ENCODE data around the gene PARD6A. TPM values are rescaled to one million over a fixed set of nuclear protein-coding genes. Genes with fewer than 3 reads are reported as not detected.

Gene PARD6A
- total and polyA plus RNA-seq, 2 donors (not counting 1 experiment from before 2014, with no cell fraction given) = 0.36 to 4.8 TPM

DNA sequence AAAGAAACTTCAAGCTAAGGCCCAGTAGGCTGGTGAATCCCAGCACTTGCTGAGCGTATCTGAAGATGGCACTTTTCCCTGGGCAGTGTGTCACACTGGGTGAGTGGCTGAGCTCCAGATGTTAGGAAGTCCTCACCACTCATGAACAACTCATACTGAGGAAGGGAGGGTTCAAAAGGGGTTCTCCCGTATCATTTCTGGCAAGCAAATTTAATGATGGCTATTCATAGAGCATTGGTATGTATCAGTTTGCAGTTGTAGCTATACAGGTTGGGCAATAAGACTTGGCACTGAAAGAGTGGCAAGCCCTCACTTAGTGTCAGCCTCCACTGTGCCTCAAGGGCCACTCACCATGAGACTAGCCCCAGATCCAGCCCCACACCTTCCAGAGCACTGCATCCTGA lies 47.6 kb downstream of the PARD6A start:
- Histone ChIP-seq H3K4me1 (ENCODE audit: control insufficient read depth, extremely low read depth, insufficient read depth, low read length) (no peaks in the 10 kb centered on the region), H3K4me2 (ENCODE audit: extremely low read depth, insufficient read depth, low read length) (no peak overlapping the region), H3K4me3 (replicated peaks in 1 of 4; ENCODE audit: control extremely low read depth in 1 of 4, insufficient read depth in 1 of 4, low read depth in 3 of 4, low read length in 4 of 4) (no peak overlapping the region), H3K36me3 (ENCODE audit: control insufficient read depth, insufficient read depth, low read length) (no peaks in the 10 kb centered on the region), H2AFZ (ENCODE audit: low read length) (no peak overlapping the region), H3K27me3 (ENCODE audit: control insufficient read depth, insufficient read depth, low read length) (no peaks in the 10 kb centered on the region), H4K20me1 (ENCODE audit: control insufficient read depth, extremely low read depth, insufficient read depth, low read length) (no peaks in the 10 kb centered on the region), H3K9me3 (ENCODE audit: control insufficient read depth, insufficient read depth, low read depth, low read length) (no peaks in the 10 kb centered on the region), H3K9ac (ENCODE audit: insufficient read depth, low read length) (no peak overlapping the region), H3K27ac (ENCODE audit: insufficient read depth, low read length) (no peak overlapping the region), H3K79me2 (ENCODE audit: control insufficient read depth, insufficient read depth, low read length) (no peaks in the 10 kb centered on the region)
- TF ChIP-seq, protein P1, sequence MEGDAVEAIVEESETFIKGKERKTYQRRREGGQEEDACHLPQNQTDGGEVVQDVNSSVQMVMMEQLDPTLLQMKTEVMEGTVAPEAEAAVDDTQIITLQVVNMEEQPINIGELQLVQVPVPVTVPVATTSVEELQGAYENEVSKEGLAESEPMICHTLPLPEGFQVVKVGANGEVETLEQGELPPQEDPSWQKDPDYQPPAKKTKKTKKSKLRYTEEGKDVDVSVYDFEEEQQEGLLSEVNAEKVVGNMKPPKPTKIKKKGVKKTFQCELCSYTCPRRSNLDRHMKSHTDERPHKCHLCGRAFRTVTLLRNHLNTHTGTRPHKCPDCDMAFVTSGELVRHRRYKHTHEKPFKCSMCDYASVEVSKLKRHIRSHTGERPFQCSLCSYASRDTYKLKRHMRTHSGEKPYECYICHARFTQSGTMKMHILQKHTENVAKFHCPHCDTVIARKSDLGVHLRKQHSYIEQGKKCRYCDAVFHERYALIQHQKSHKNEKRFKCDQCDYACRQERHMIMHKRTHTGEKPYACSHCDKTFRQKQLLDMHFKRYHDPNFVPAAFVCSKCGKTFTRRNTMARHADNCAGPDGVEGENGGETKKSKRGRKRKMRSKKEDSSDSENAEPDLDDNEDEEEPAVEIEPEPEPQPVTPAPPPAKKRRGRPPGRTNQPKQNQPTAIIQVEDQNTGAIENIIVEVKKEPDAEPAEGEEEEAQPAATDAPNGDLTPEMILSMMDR (conservative IDR thresholded peaks at IDR 0.05 in 1 of 2, IDR thresholded peaks at IDR 0.05 in 1 of 2; ENCODE audit: low read depth in 1 of 2, low read length in 2 of 2) = no peak
- no peak for TF ChIP-seq EZH2 (IDR thresholded peaks at IDR 0.05; ENCODE audit: low read length, missing control alignments)
- DNase-seq (ENCODE audit: low read depth in 2 of 2) = peak; percentile 4 to 5

DNA sequence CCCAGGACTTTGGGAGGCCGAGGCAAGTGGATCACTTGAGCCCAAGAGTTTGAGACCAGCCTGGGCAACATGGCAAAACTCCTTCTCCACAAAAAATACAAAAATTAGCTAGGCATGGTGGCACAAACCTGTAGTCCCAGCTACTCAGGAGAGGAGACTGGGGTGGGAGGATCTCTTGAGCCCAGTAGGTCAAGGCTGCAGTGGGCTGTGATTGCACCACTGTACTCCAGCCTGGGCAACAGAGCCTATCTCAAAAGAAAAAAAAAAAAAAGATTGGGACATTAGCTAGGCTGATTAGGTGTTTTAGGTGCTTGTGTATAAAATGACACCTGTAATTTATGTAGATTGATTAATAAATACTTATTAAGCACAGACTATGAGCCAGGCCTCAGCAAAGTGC lies 48.3 kb downstream of the PARD6A start:
- H3K36me3 ChIP-seq (ENCODE audit: control insufficient read depth, insufficient read depth, low read length) = no peaks in the 10 kb centered on the region
- no peaks in the 10 kb centered on the region for H3K27me3 ChIP-seq (ENCODE audit: control insufficient read depth, insufficient read depth, low read length)
- H3K4me3 ChIP-seq (replicated peaks in 1 of 4; ENCODE audit: control extremely low read depth in 1 of 4, insufficient read depth in 1 of 4, low read depth in 3 of 4, low read length in 4 of 4) = no peak overlapping the region
- H3K79me2 ChIP-seq (ENCODE audit: control insufficient read depth, insufficient read depth, low read length) = peaks cover 3% of the 10 kb centered on the region
- TF ChIP-seq EZH2 (IDR thresholded peaks at IDR 0.05; ENCODE audit: low read length, missing control alignments) = no peak
- TF ChIP-seq, protein P1 (conservative IDR thresholded peaks at IDR 0.05 in 1 of 2, IDR thresholded peaks at IDR 0.05 in 1 of 2; ENCODE audit: low read depth in 1 of 2, low read length in 2 of 2) = no peak
- H4K20me1 ChIP-seq (ENCODE audit: control insufficient read depth, extremely low read depth, insufficient read depth, low read length) = no peaks in the 10 kb centered on the region
- DNase-seq (ENCODE audit: low read depth in 2 of 2) = no peak
- H3K9ac ChIP-seq (ENCODE audit: insufficient read depth, low read length) = no peak overlapping the region
- no peak overlapping the region for H2AFZ ChIP-seq (ENCODE audit: low read length)
- H3K27ac ChIP-seq (ENCODE audit: insufficient read depth, low read length) = no peak overlapping the region
- H3K4me1 ChIP-seq (ENCODE audit: control insufficient read depth, extremely low read depth, insufficient read depth, low read length) = no peaks in the 10 kb centered on the region
- no peak overlapping the region for H3K4me2 ChIP-seq (ENCODE audit: extremely low read depth, insufficient read depth, low read length)
- H3K9me3 ChIP-seq (ENCODE audit: control insufficient read depth, insufficient read depth, low read depth, low read length) = no peaks in the 10 kb centered on the region

DNA sequence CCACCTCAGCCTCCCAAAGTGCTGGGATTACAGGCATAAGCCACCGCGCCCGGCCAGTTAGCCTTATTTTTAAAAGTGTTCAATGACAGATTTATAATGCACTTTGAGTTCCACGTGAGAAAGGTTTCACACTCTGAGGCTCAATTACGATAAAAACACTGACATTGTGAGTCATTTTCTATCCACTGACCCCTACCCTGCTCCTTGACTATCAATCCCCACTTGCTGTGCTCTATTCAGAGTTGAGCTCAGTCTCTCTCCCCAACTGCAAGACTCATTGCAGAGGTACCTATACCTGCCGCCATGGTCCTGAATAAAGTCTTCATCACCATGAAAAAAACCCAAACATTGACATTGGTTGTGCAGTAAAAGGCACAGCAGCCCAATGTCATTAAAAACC lies 49.8 kb downstream of the PARD6A start:
- Histone ChIP-seq H3K4me2 (ENCODE audit: extremely low read depth, insufficient read depth, low read length) (no peak overlapping the region), H3K9me3 (ENCODE audit: control insufficient read depth, insufficient read depth, low read depth, low read length) (no peaks in the 10 kb centered on the region), H3K27ac (ENCODE audit: insufficient read depth, low read length) (no peak overlapping the region), H3K27me3 (ENCODE audit: control insufficient read depth, insufficient read depth, low read length) (no peaks in the 10 kb centered on the region), H2AFZ (ENCODE audit: low read length) (no peak overlapping the region), H3K79me2 (ENCODE audit: control insufficient read depth, insufficient read depth, low read length) (peaks cover 5% of the 10 kb centered on the region), H3K36me3 (ENCODE audit: control insufficient read depth, insufficient read depth, low read length) (no peaks in the 10 kb centered on the region), H3K4me3 (replicated peaks in 1 of 4; ENCODE audit: control extremely low read depth in 1 of 4, insufficient read depth in 1 of 4, low read depth in 3 of 4, low read length in 4 of 4) (no peak overlapping the region), H4K20me1 (ENCODE audit: control insufficient read depth, extremely low read depth, insufficient read depth, low read length) (no peaks in the 10 kb centered on the region), H3K9ac (ENCODE audit: insufficient read depth, low read length) (no peak overlapping the region), H3K4me1 (ENCODE audit: control insufficient read depth, extremely low read depth, insufficient read depth, low read length) (no peaks in the 10 kb centered on the region)
- no peak for DNase-seq (ENCODE audit: low read depth in 2 of 2)
- TF ChIP-seq, protein P1 (conservative IDR thresholded peaks at IDR 0.05 in 1 of 2, IDR thresholded peaks at IDR 0.05 in 1 of 2; ENCODE audit: low read depth in 1 of 2, low read length in 2 of 2) = no peak
- no peak for TF ChIP-seq EZH2 (IDR thresholded peaks at IDR 0.05; ENCODE audit: low read length, missing control alignments)

Other genes starting within 250 kb of the PARD6A start
- 4.4 and 6.4 TPM in 2 replicates for gene ZDHHC1, start 244.5 kb upstream of the PARD6A start, total RNA-seq
- 2.3 and 2.7 TPM in 2 replicates for gene ZDHHC1, start 244.5 kb upstream of the PARD6A start, polyA plus RNA-seq
- gene HSD11B2, start 229.8 kb upstream of the PARD6A start, total RNA-seq = under 0.01 TPM in 1 of 2 replicates, not detected in the other
- gene HSD11B2, start 229.8 kb upstream of the PARD6A start, polyA plus RNA-seq = 0.09 and 0.15 TPM in 2 replicates
- 68.1 and 91.2 TPM in 2 replicates for gene ATP6V0D1, start 179.8 kb upstream of the PARD6A start, total RNA-seq
- 183 and 230 TPM in 2 replicates for gene ATP6V0D1, start 179.8 kb upstream of the PARD6A start, polyA plus RNA-seq
- not detected in 2 replicates for gene AGRP, start 177.4 kb upstream of the PARD6A start, total RNA-seq
- gene AGRP, start 177.4 kb upstream of the PARD6A start, polyA plus RNA-seq = not detected in 2 replicates
- 19.5 and 26.6 TPM in 2 replicates for gene RIPOR1, start 132.1 kb upstream of the PARD6A start, total RNA-seq
- 13.7 and 16.0 TPM in 2 replicates for gene RIPOR1, start 132.1 kb upstream of the PARD6A start, polyA plus RNA-seq
- 20.0 and 21.1 TPM in 2 replicates for gene CTCF, start 98.4 kb upstream of the PARD6A start, total RNA-seq
- gene CTCF, start 98.4 kb upstream of the PARD6A start, polyA plus RNA-seq = 20.9 and 32.6 TPM in 2 replicates
- gene CARMIL2, start 15.8 kb upstream of the PARD6A start, total RNA-seq = 0.17 and 0.26 TPM in 2 replicates
- 0.02 and 0.07 TPM in 2 replicates for gene CARMIL2, start 15.8 kb upstream of the PARD6A start, polyA plus RNA-seq
- 9.2 and 9.5 TPM in 2 replicates for gene ACD, start 700 bp upstream of the PARD6A start, total RNA-seq
- gene ACD, start 700 bp upstream of the PARD6A start, polyA plus RNA-seq = 7.9 and 16.1 TPM in 2 replicates
- gene ENKD1, start 5.8 kb downstream of the PARD6A start, total RNA-seq = 17.8 and 19.0 TPM in 2 replicates
- gene ENKD1, start 5.8 kb downstream of the PARD6A start, polyA plus RNA-seq = 3.2 and 3.7 TPM in 2 replicates
- gene C16orf86, start 5.9 kb downstream of the PARD6A start, total RNA-seq = 5.6 and 9.2 TPM in 2 replicates
- 0.63 and 0.73 TPM in 2 replicates for gene C16orf86, start 5.9 kb downstream of the PARD6A start, polyA plus RNA-seq
- 12.8 and 15.2 TPM in 2 replicates for gene GFOD2, start 58.4 kb downstream of the PARD6A start, total RNA-seq
- gene GFOD2, start 58.4 kb downstream of the PARD6A start, polyA plus RNA-seq = 9.2 and 10.0 TPM in 2 replicates
- gene RANBP10, start 145.6 kb downstream of the PARD6A start, total RNA-seq = 3.9 and 4.6 TPM in 2 replicates
- gene RANBP10, start 145.6 kb downstream of the PARD6A start, polyA plus RNA-seq = 7.1 and 8.9 TPM in 2 replicates
- gene TSNAXIP1, start 145.9 kb downstream of the PARD6A start, total RNA-seq = 1.2 and 1.5 TPM in 2 replicates
- gene TSNAXIP1, start 145.9 kb downstream of the PARD6A start, polyA plus RNA-seq = 0.30 and 0.45 TPM in 2 replicates
- gene THAP11, start 181.4 kb downstream of the PARD6A start, total RNA-seq = 37.7 and 42.9 TPM in 2 replicates
- 15.8 and 16.0 TPM in 2 replicates for gene THAP11, start 181.4 kb downstream of the PARD6A start, polyA plus RNA-seq
- 127 TPM in 2 replicates for gene NUTF2, start 186.0 kb downstream of the PARD6A start, total RNA-seq
- gene NUTF2, start 186.0 kb downstream of the PARD6A start, polyA plus RNA-seq = 310 and 410 TPM in 2 replicates
- 15.4 and 23.1 TPM in 2 replicates for gene CENPT, start 186.7 kb downstream of the PARD6A start, total RNA-seq
- 30.2 and 40.2 TPM in 2 replicates for gene CENPT, start 186.7 kb downstream of the PARD6A start, polyA plus RNA-seq
- gene EDC4, start 212.1 kb downstream of the PARD6A start, total RNA-seq = 38.0 and 49.4 TPM in 2 replicates
- gene EDC4, start 212.1 kb downstream of the PARD6A start, polyA plus RNA-seq = 27.4 and 35.0 TPM in 2 replicates
- 0.17 TPM in 1 of 2 replicates, not detected in the other for gene NRN1L, start 223.9 kb downstream of the PARD6A start, total RNA-seq
- gene NRN1L, start 223.9 kb downstream of the PARD6A start, polyA plus RNA-seq = 0.09 and 0.10 TPM in 2 replicates
- 11.8 and 13.4 TPM in 2 replicates for gene PSKH1, start 232.3 kb downstream of the PARD6A start, total RNA-seq
- 14.2 and 15.4 TPM in 2 replicates for gene PSKH1, start 232.3 kb downstream of the PARD6A start, polyA plus RNA-seq

Data from fibroblast of lung (primary cell).